OCI-LY3 (cell line): ENCODE measurements around the gene DACT2.

Experiments
- H2AFZ ChIP-seq: fragments of 200-600, 300-600 bp; shearing (Covaris generic); 2 replicates; pipeline ENCODE4 v1.6.0; 2014; ENCODE audit warnings: antibody characterized with exemption, low read depth, low read length
- H3K27ac ChIP-seq: fragments of 200-600, 300-600 bp; sonication (generic); 2 replicates; pipeline ENCODE4 v1.5.1; 2014; ENCODE audit warnings: mild to moderate bottlenecking, low read length, moderate library complexity, mixed read lengths
- H3K27me3 ChIP-seq: fragments of 200-600, 300-600 bp; sonication (generic); 2 replicates; pipeline ENCODE4 v1.6.1; 2014; ENCODE audit warnings: low read depth, low read length, mixed read lengths
- H3K36me3 ChIP-seq: fragments of 200-600, 300-600 bp; sonication (generic); replicated peaks from 2 replicates; pipeline ENCODE3; 2014; ENCODE audit warnings: low read depth, low read length, mixed read lengths
- H3K4me1 ChIP-seq: fragments of 300-600, 200-600 bp; sonication (generic); 2 replicates; pipeline ENCODE4 v1.6.1; 2014; ENCODE audit warnings: low read length, mixed read lengths
- H3K4me2 ChIP-seq: fragments of 200-600, 300-600 bp; sonication (generic); 2 replicates; pipeline ENCODE4 v1.6.1; 2014; ENCODE audit warnings: low read length, mixed read lengths
- H3K4me3 ChIP-seq: fragments of 300-600, 200-600 bp; sonication (generic); 2 replicates; pipeline ENCODE4 v1.5.1; 2014; ENCODE audit warnings: antibody characterized with exemption, mild to moderate bottlenecking, low read length, moderate library complexity
- H3K79me2 ChIP-seq: fragments of 300-600, 200-600 bp; shearing (Covaris generic); 2 replicates; pipeline ENCODE4 v1.6.1; 2014; ENCODE audit warnings: mild to moderate bottlenecking, low read length, mixed read lengths
- H3K9ac ChIP-seq: fragments of 300-600, 200-600 bp; shearing (Covaris generic); 2 replicates; pipeline ENCODE4 v1.6.0; 2014; ENCODE audit warnings: mild to moderate bottlenecking, low read length, moderate library complexity
- H3K9me3 ChIP-seq: fragments of 200-600, 300-600 bp; shearing (Covaris generic); 2 replicates; pipeline ENCODE4 v1.6.1; 2014; ENCODE audit warnings: low read length, mixed read lengths; ENCODE audit not compliant: insufficient read depth
- H4K20me1 ChIP-seq: fragments of 200-600, 300-600 bp; sonication (generic); 2 replicates; pipeline ENCODE4 v1.6.1; 2016; ENCODE audit warnings: low read length, mixed read lengths; ENCODE audit not compliant: insufficient read depth
- CTCF ChIP-seq: fragments of 200-600, 300-600 bp; sonication (generic); IDR thresholded peaks from 2 replicates; pipeline ENCODE4 v1.5.1; 2014; ENCODE audit warnings: antibody characterized with exemption, low read length, low read depth
- EZH2phosphoT487 ChIP-seq: fragments of 200-600 bp; shearing (Covaris generic); IDR thresholded peaks from 2 replicates; pipeline ENCODE4 v1.6.1; 2018; ENCODE audit warnings: antibody characterized with exemption, mixed run types, low read depth

The DACT2 gene

GRCh38 chr6:168331058-168331457 lies 11.5 kb upstream of the DACT2 start:
- no peak for TF ChIP-seq EZH2phosphoT487
- TF ChIP-seq CTCF: no peak
- no peaks in the 10 kb centered on the region for H3K4me1 ChIP-seq
- H4K20me1 ChIP-seq: no peaks in the 10 kb centered on the region
- H3K4me2 ChIP-seq: no peak overlapping the region
- H3K9me3 ChIP-seq: no peaks in the 10 kb centered on the region
- H3K36me3 ChIP-seq: no peaks in the 10 kb centered on the region
- no peak overlapping the region for H2AFZ ChIP-seq
- H3K9ac ChIP-seq: no peak overlapping the region
- no peak overlapping the region for H3K27ac ChIP-seq
- H3K27me3 ChIP-seq: no peaks in the 10 kb centered on the region
- no peaks in the 10 kb centered on the region for H3K79me2 ChIP-seq
- H3K4me3 ChIP-seq: no peak overlapping the region

GRCh38 chr6:168330403-168330802 lies 10.8 kb upstream of the DACT2 start:
- TF ChIP-seq CTCF (no peak), EZH2phosphoT487 (no peak)
- peaks cover 2% of the 10 kb centered on the region; the same call in 1 of the 2 replicates for H3K27me3 ChIP-seq
- no peaks in the 10 kb centered on the region for H3K4me1 ChIP-seq
- no peak overlapping the region for H3K27ac ChIP-seq
- no peaks in the 10 kb centered on the region for H3K9me3 ChIP-seq
- no peak overlapping the region for H2AFZ ChIP-seq
- no peak overlapping the region for H3K4me2 ChIP-seq
- no peaks in the 10 kb centered on the region for H3K36me3 ChIP-seq
- no peak overlapping the region for H3K9ac ChIP-seq
- no peak overlapping the region for H3K4me3 ChIP-seq
- H3K79me2 ChIP-seq: no peaks in the 10 kb centered on the region
- H4K20me1 ChIP-seq: no peaks in the 10 kb centered on the region

- no peak for TF ChIP-seq CTCF
- no peak for TF ChIP-seq EZH2phosphoT487
- no peak overlapping the region for H3K27ac ChIP-seq
- peaks cover 3% of the 10 kb centered on the region; the same call in 1 of the 2 replicates for H3K27me3 ChIP-seq
- no peaks in the 10 kb centered on the region for H3K79me2 ChIP-seq
- no peaks in the 10 kb centered on the region for H3K36me3 ChIP-seq
- no peak overlapping the region for H3K4me3 ChIP-seq
- H3K9ac ChIP-seq: no peak overlapping the region
- no peaks in the 10 kb centered on the region for H3K4me1 ChIP-seq
- H4K20me1 ChIP-seq: no peaks in the 10 kb centered on the region
- no peaks in the 10 kb centered on the region for H3K9me3 ChIP-seq
- H3K4me2 ChIP-seq: no peak overlapping the region
- H2AFZ ChIP-seq: no peak overlapping the region
Observed at GRCh38 chr6:168328086-168328485, 8.5 kb upstream of the DACT2 start.

GRCh38 chr6:168326294-168327261 lies 7.0 kb upstream of the DACT2 start:
- Histone ChIP-seq H3K9ac (no peak overlapping the region), H4K20me1 (no peaks in the 10 kb centered on the region), H3K27me3 (peaks cover 3% of the 10 kb centered on the region; the same call in 1 of the 2 replicates), H3K4me3 (no peak overlapping the region), H2AFZ (no peak overlapping the region), H3K27ac (no peak overlapping the region), H3K36me3 (no peaks in the 10 kb centered on the region), H3K4me2 (no peak overlapping the region), H3K4me1 (no peaks in the 10 kb centered on the region), H3K79me2 (no peaks in the 10 kb centered on the region), H3K9me3 (no peaks in the 10 kb centered on the region)
- TF ChIP-seq EZH2phosphoT487 (no peak), CTCF (no peak)
